Measurements from ENCODE around the gene NRTN. TPM values are rescaled to one million over a fixed set of nuclear protein-coding genes. Genes with fewer than 3 reads are reported as not detected.

The NRTN gene
- total RNA-seq, result under 1 TPM in 2 of 3 donors, not detected in 1; 0.33 to 0.34 TPM
- total RNA-seq (2013), result not detected

DNA sequence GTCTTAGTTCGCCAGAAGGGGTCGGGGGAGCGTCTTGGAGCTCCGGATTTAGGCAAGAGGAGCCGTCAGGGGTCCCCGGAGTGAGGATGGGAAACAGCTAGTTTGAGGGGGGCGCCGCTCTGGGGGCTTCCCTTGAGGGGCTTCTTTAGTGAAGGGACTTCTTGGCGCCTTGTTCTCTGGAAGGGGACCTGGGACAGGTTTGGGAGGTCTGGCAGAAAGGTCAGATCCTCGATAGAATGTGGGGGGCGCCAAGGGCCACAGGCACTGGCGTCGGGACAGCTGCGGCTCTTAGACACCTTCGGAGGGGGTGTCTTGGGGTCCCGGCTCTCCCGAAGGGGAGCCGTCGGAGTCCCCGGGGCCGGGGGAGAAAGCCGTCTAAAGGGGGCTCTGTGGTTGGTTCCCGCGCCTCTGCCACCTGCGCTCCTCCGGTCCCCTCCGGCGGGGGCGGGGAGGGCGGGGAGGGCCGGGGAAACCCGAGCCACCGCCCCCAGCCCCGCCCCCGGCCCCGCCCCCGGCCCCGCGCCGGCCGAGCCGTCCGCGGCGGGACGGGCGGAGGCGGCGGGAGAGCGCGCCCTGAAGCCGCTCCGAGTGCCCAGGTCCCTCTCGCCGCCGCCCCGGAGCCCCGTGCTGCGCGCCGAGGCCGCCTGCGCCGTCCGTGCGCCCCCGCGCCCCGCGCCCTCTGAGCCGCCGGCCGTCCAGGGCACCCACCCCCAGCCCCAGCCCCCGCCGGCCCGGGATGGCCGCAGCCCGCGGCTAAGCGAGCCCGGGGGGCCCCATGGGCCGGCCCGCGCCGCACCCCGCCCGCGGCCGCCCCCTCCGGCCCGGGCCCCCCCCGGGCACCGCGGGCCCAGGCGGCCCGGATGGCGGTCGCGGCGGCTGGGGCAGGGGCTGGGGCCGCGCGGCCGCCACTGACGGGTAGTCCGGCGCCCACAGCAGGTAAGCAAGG is at the start of gene NRTN:
TSS of gene NRTN (plus strand) at position 552 of the 946 bp plus-strand sequence. CDS start 19,099 bp downstream, outside the sequence.
- Histone ChIP-seq H3K4me3 (ENCODE audit: low read length) (no peak within 1 kb of the TSS), H3K9me3 (ENCODE audit: control insufficient read depth, insufficient read depth, low read length) (no peaks in the 10 kb centered on the region), H3K27me3 (ENCODE audit: control insufficient read depth, insufficient read depth, low read length) (peaks cover 39% of the 10 kb centered on the region), H3K4me1 (ENCODE audit: control insufficient read depth, insufficient read depth, low read length) (peaks cover 27% of the 10 kb centered on the region), H3K36me3 (ENCODE audit: control insufficient read depth, insufficient read depth, low read length) (no peaks in the 10 kb centered on the region), H3K27ac (ENCODE audit: low read length) (no peak within 1 kb of the TSS)
- WGBS (ENCODE audit: insufficient coverage), result 2% methylated on average over 106 of the region's 107 CpGs
- DNase-seq, result peak in 1 of 2 donors; percentile 72
- peaks cover 12 to 19% of the 10 kb centered on the region in 2 donors for H3K4me1 Mint-ChIP-seq
- TF ChIP-seq, protein P1, sequence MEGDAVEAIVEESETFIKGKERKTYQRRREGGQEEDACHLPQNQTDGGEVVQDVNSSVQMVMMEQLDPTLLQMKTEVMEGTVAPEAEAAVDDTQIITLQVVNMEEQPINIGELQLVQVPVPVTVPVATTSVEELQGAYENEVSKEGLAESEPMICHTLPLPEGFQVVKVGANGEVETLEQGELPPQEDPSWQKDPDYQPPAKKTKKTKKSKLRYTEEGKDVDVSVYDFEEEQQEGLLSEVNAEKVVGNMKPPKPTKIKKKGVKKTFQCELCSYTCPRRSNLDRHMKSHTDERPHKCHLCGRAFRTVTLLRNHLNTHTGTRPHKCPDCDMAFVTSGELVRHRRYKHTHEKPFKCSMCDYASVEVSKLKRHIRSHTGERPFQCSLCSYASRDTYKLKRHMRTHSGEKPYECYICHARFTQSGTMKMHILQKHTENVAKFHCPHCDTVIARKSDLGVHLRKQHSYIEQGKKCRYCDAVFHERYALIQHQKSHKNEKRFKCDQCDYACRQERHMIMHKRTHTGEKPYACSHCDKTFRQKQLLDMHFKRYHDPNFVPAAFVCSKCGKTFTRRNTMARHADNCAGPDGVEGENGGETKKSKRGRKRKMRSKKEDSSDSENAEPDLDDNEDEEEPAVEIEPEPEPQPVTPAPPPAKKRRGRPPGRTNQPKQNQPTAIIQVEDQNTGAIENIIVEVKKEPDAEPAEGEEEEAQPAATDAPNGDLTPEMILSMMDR (IDR thresholded peaks at IDR 0.05), result no peak
- H3K27me3 Mint-ChIP-seq (ENCODE audit: low read depth in 2 of 2), result peaks cover 7 to 44% of the 10 kb centered on the region in 2 donors
- intact Hi-C loops (cut with micrococcal nuclease), result loop anchor here (1.0 to 5.0 kb wide), 3 partner anchors 88 to 218 kb away; partner anchors contain the start of gene VMAC
- H3K36me3 Mint-ChIP-seq, result no peaks in the 10 kb centered on the region
- peak in 2 of 3 donors; percentile 37 to 41 for ATAC-seq
- H3K9me3 Mint-ChIP-seq, result no peaks in the 10 kb centered on the region
- H3K4me3 Mint-ChIP-seq, result peak within 1 kb of the TSS; percentile 78
- peak within 1 kb of the TSS; percentile 74 to 91 for H3K27ac Mint-ChIP-seq

GRCh38 chr19:5762608-5763217 is 42.2 kb upstream of the NRTN start:
- Histone ChIP-seq H3K36me3 (ENCODE audit: control insufficient read depth, insufficient read depth, low read length) (no peaks in the 10 kb centered on the region), H3K27me3 (ENCODE audit: control insufficient read depth, insufficient read depth, low read length) (no peaks in the 10 kb centered on the region), H3K4me3 (ENCODE audit: low read length) (no peak overlapping the region), H3K27ac (ENCODE audit: low read length) (no peak overlapping the region), H3K9me3 (ENCODE audit: control insufficient read depth, insufficient read depth, low read length) (no peaks in the 10 kb centered on the region), H3K4me1 (ENCODE audit: control insufficient read depth, insufficient read depth, low read length) (no peaks in the 10 kb centered on the region)
- no peak for DNase-seq
- no peak overlapping the region for H3K4me3 Mint-ChIP-seq
- no peaks in the 10 kb centered on the region for H3K36me3 Mint-ChIP-seq
- H3K9me3 Mint-ChIP-seq, result peaks cover 3 to 5% of the 10 kb centered on the region in 2 donors
- TF ChIP-seq, protein P1 (IDR thresholded peaks at IDR 0.05), result no peak
- no peaks in the 10 kb centered on the region for H3K4me1 Mint-ChIP-seq
- intact Hi-C loops (cut with micrococcal nuclease), result no loop called here
- no peak for ATAC-seq
- WGBS (ENCODE audit: insufficient coverage), result 97% methylated on average over 5 of the region's 5 CpGs
- H3K27me3 Mint-ChIP-seq (ENCODE audit: low read depth in 2 of 2), result peaks cover 0 to 2% of the 10 kb centered on the region in 2 donors
- H3K27ac Mint-ChIP-seq, result no peak overlapping the region

DNA sequence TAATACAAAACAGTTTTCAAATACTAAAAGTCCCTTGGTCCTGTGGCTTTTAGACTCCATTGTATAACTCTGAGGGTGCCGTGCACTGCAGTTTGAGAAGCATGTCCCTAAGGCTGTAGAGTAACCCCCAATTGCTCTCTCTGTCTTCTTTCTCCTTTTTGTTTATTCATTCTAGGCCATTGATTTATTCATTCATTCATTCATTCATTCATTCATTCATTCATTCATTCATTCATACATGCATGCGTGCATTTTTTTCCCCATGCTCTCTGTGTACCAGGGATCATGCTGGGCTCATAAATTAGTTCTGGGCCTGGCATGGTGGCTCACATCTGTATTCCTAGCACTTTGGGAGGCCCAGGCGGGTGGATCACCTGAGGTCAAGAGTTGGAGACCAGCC is 39.6 kb upstream of the NRTN start:
- Mint-ChIP-seq H3K27me3 (ENCODE audit: low read depth in 2 of 2) (peaks cover 0 to 2% of the 10 kb centered on the region in 2 donors), H3K4me1 (no peaks in the 10 kb centered on the region), H3K27ac (no peak overlapping the region), H3K36me3 (no peaks in the 10 kb centered on the region), H3K9me3 (peaks cover 3 to 5% of the 10 kb centered on the region in 2 donors), H3K4me3 (no peak overlapping the region)
- no peak overlapping the region for H3K4me3 ChIP-seq (ENCODE audit: low read length)
- TF ChIP-seq, protein P1 (IDR thresholded peaks at IDR 0.05), result no peak
- H3K4me1 ChIP-seq (ENCODE audit: control insufficient read depth, insufficient read depth, low read length), result no peaks in the 10 kb centered on the region
- intact Hi-C loops (cut with micrococcal nuclease), result no loop called here
- H3K36me3 ChIP-seq (ENCODE audit: control insufficient read depth, insufficient read depth, low read length), result no peaks in the 10 kb centered on the region
- ATAC-seq, result no peak
- no peak overlapping the region for H3K27ac ChIP-seq (ENCODE audit: low read length)
- no peak for DNase-seq
- no peaks in the 10 kb centered on the region for H3K9me3 ChIP-seq (ENCODE audit: control insufficient read depth, insufficient read depth, low read length)
- H3K27me3 ChIP-seq (ENCODE audit: control insufficient read depth, insufficient read depth, low read length), result no peaks in the 10 kb centered on the region
- 96% methylated on average over 3 of the region's 3 CpGs for WGBS (ENCODE audit: insufficient coverage)
